GM12891 (cell line): ENCODE measurements around the gene DKK1.
"Not testable (repeated sequence)": the region's sequence is repeated elsewhere in the genome, so short reads cannot be mapped to it uniquely, and the experiment has no call there.

ENCODE experiments used
- DNase-seq: peaks from one replicate; pipeline ENCODE4 v3.0.0; 2011; ENCODE audit warnings: low spot score; ENCODE audit not compliant: insufficient read length
- FAIRE-seq: peaks from 2 replicates; lab custom pipeline; 2011; peaks lifted over from hg19 to GRCh38; lab: Jason Lieb, UNC
- PAX5 ChIP-seq: IDR thresholded peaks from 2 replicates; pipeline ENCODE4 v1.6.1; 2011; ENCODE audit warnings: low read length, moderate library complexity, mild to moderate bottlenecking; ENCODE audit not compliant: insufficient read depth, severe bottlenecking
- POLR2A ChIP-seq: IDR thresholded peaks from 2 replicates; pipeline ENCODE4 v1.6.1; 2011; ENCODE audit warnings: low read depth, low read length, control low read depth
- POLR2AphosphoS5 ChIP-seq: IDR thresholded peaks from 2 replicates; pipeline ENCODE4 v1.6.1; 2011; ENCODE audit warnings: low read depth, low read length, control low read depth
- POU2F2 ChIP-seq: IDR thresholded peaks from 2 replicates; pipeline ENCODE4 v1.6.1; 2011; ENCODE audit warnings: low read depth, mild to moderate bottlenecking, control low read depth, low read length, moderate library complexity
- SPI1 ChIP-seq: IDR thresholded peaks from 2 replicates; pipeline ENCODE4 v1.6.1; 2011; ENCODE audit warnings: low read depth, low read length, control low read depth
- TAF1 ChIP-seq: IDR thresholded peaks from 2 replicates; pipeline ENCODE4 v1.6.1; 2011; ENCODE audit warnings: low read depth, low read length, control low read depth

The DKK1 gene

GRCh38 chr10:52353960-52354394, 39.9 kb downstream of the DKK1 start:
- TF ChIP-seq PAX5 (no peak), POU2F2 (no peak), TAF1 (no peak), POLR2AphosphoS5 (no peak), SPI1 (no peak), POLR2A (no peak)
- no peak for FAIRE-seq
- no peak for DNase-seq

GRCh38 chr10:52357971-52358370, 43.9 kb downstream of the DKK1 start:
- TF ChIP-seq POLR2AphosphoS5 (no peak), TAF1 (no peak), POU2F2 (no peak), SPI1 (no peak), PAX5 (no peak)
- no peak for FAIRE-seq
- DNase-seq = no peak

DNA sequence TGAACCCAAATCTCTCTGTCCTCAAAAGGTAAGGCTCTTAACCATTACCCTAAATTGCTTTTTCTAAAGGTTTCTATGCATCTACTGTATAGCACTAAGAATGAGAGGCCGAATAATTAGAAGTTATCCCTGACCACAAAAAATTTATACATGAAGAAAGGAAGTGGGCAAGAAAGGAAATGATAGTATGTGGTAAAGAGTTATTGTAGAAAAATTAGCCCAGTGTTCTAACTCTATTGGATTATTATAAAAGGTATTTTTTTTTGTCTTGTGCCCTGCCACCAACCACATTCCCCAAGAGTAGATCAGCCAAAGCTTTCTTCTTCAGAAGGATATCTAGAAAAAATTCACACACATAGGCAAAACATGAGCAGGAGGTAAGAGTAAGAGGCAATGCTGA, 45.4 kb downstream of the DKK1 start:
- TF ChIP-seq TAF1 = no peak
- TF ChIP-seq PAX5 = no peak
- TF ChIP-seq POLR2A = no peak
- TF ChIP-seq POU2F2 = no peak
- no peak for TF ChIP-seq POLR2AphosphoS5
- no peak for TF ChIP-seq SPI1
- FAIRE-seq = no peak
- DNase-seq = no peak

- not testable (repeated sequence) for DNase-seq, FAIRE-seq
Measured at GRCh38 chr10:52365547-52366432, 51.7 kb downstream of the DKK1 start.
